ENCODE data around the gene PDE9A.

PDE9A gene

GRCh38 chr21:42657676-42658319 lies 4.4 kb downstream of the PDE9A start:
- no peak for DNase-seq (ENCODE audit: low read depth in 2 of 2)

GRCh38 chr21:42658320-42659105 lies 5.1 kb downstream of the PDE9A start:
- no peak for DNase-seq (ENCODE audit: low read depth in 2 of 2)

GRCh38 chr21:42659416-42660117 lies 6.1 kb downstream of the PDE9A start:
- DNase-seq (ENCODE audit: low read depth in 2 of 2): no peak

GRCh38 chr21:42660118-42660470 lies 6.7 kb downstream of the PDE9A start:
- DNase-seq (ENCODE audit: low read depth in 2 of 2): no peak

GRCh38 chr21:42661688-42662429 lies 8.4 kb downstream of the PDE9A start:
- DNase-seq (ENCODE audit: low read depth in 2 of 2): no peak

GRCh38 chr21:42662430-42663199 lies 9.2 kb downstream of the PDE9A start:
- no peak for DNase-seq (ENCODE audit: low read depth in 2 of 2)

- DNase-seq (ENCODE audit: low read depth in 2 of 2): no peak
Measured at GRCh38 chr21:42663200-42663750, 9.9 kb downstream of the PDE9A start.

- no peak for DNase-seq (ENCODE audit: low read depth in 2 of 2)
Measured at GRCh38 chr21:42663860-42664535, 10.6 kb downstream of the PDE9A start.

GRCh38 chr21:42664614-42665013 lies 11.2 kb downstream of the PDE9A start:
- no peak for DNase-seq (ENCODE audit: low read depth in 2 of 2)

- no peak for DNase-seq (ENCODE audit: low read depth in 2 of 2)
Measured at GRCh38 chr21:42665026-42665425, 11.6 kb downstream of the PDE9A start.

- DNase-seq (ENCODE audit: low read depth in 2 of 2): no peak
Measured at GRCh38 chr21:42665484-42665883, 12.1 kb downstream of the PDE9A start.

GRCh38 chr21:42666023-42666747 lies 12.8 kb downstream of the PDE9A start:
- no peak for DNase-seq (ENCODE audit: low read depth in 2 of 2)

GRCh38 chr21:42666925-42667324 lies 13.5 kb downstream of the PDE9A start:
- no peak for DNase-seq (ENCODE audit: low read depth in 2 of 2)

- DNase-seq (ENCODE audit: low read depth in 2 of 2): no peak
Measured at GRCh38 chr21:42668298-42668992, 15.0 kb downstream of the PDE9A start.

GRCh38 chr21:42669041-42669440 lies 15.6 kb downstream of the PDE9A start:
- no peak for DNase-seq (ENCODE audit: low read depth in 2 of 2)

GRCh38 chr21:42670058-42670880 lies 16.8 kb downstream of the PDE9A start:
- DNase-seq (ENCODE audit: low read depth in 2 of 2): no peak

GRCh38 chr21:42670884-42671283 lies 17.5 kb downstream of the PDE9A start:
- DNase-seq (ENCODE audit: low read depth in 2 of 2): no peak

Measured in stimulated activated CD8-positive, alpha-beta memory T cell treated with anti-CD3 and anti-CD28 coated beads, Interleukin-15, amount 100 ng/mL, for 4 hours (primary cell).